ENCODE measurements around the gene FABP3.

DNA sequence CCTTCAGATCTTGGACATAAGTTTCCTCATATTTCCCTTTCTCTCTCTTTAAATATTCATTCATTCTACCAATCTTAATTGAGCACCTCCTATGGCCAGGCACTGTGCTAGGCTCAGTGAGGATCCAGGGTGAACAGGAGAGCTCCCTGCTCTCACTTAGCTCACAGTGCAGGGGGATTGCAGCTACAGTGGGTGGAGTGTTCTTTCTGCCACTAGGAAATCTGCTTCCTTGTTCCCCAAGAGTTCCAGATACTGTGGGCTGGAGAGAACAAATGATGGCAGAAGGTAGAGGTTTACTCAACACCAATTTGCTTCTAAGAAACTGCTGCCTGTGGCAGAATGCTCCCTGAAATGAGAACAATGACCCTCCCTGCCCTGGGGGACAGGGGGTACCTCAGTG, 5.1 kb upstream of the FABP3 start:
- TF ChIP-seq GATA2 (IDR thresholded peaks at IDR 0.05; ENCODE audit: low read depth, low read length) (no peak), GATA3 (IDR thresholded peaks at IDR 0.05; ENCODE audit: low read depth, low read length) (no peak)
